Small intestine (tissue), 7 donors: ENCODE measurements around the gene C14orf93. TPM values are rescaled to one million over a fixed set of nuclear protein-coding genes. Genes with fewer than 3 reads are reported as not detected.

Source experiments
- DNase-seq, 2 donors: peaks; one replicate each; pipeline versions ENCODE4 v3.0.0 to v3.0.0-alpha.2; 2013
- FAIRE-seq: peaks from 2 replicates; lab custom pipeline; 2012; peaks lifted over from hg19 to GRCh38; lab: Jason Lieb, UNC
- H3K27ac ChIP-seq, 3 donors: one replicate each; pipeline ENCODE4 v1.5.1; 2013; ENCODE audit warnings: low read length in 2 of 3, mild to moderate bottlenecking in 2 of 3, control low read depth in 1 of 3, inconsistent platforms in 1 of 3, low read depth in 1 of 3, moderate library complexity in 1 of 3
- H3K27me3 ChIP-seq, 3 donors: one replicate each; pipeline ENCODE4 v1.6.1; 2013; ENCODE audit warnings: low read length in 3 of 3, inconsistent platforms in 1 of 3; ENCODE audit not compliant: control insufficient read depth in 3 of 3, insufficient read depth in 3 of 3
- H3K36me3 ChIP-seq, 3 donors: one replicate each; pipeline ENCODE4 v1.6.1; 2013; ENCODE audit warnings: low read length in 3 of 3, inconsistent platforms in 1 of 3, low read depth in 1 of 3, mild to moderate bottlenecking in 1 of 3, moderate library complexity in 1 of 3; ENCODE audit not compliant: control insufficient read depth in 3 of 3, insufficient read depth in 2 of 3
- H3K4me1 ChIP-seq, 3 donors: one replicate each; pipeline ENCODE4 v1.6.1; 2013; ENCODE audit warnings: low read length in 2 of 3, inconsistent platforms in 1 of 3, low read depth in 1 of 3, mild to moderate bottlenecking in 1 of 3, moderate library complexity in 1 of 3; ENCODE audit not compliant: control insufficient read depth in 3 of 3, insufficient read depth in 2 of 3
- H3K4me3 ChIP-seq, 3 donors: one replicate each; pipeline ENCODE4 v1.5.1; 2013; ENCODE audit warnings: low read length in 3 of 3, control low read depth in 1 of 3, inconsistent platforms in 1 of 3, low read depth in 1 of 3, mild to moderate bottlenecking in 1 of 3, moderate library complexity in 1 of 3
- H3K9me3 ChIP-seq, 2 donors: one replicate each; pipeline ENCODE4 v1.6.1; 2013; ENCODE audit warnings: low read depth in 1 of 2, low read length in 1 of 2; ENCODE audit not compliant: control insufficient read depth in 2 of 2, insufficient read depth in 1 of 2
- WGBS, 3 donors: extraction: QIAGEN DNeasy Blood & Tissue Kit; methylation state at CpG; one replicate each; pipeline ENCODE4 v1.1.7; 2013; 5-methylcytosine and 5-hydroxymethylcytosine counted together
- polyA plus RNA-seq, 4 donors: library from polyadenylated mRNA; stranded (reverse) in 3 of 4; unstranded in 1 of 4; fragments of 200-250 nt in 3 of 4; fragments of 120-200 nt in 1 of 4; gene quantifications; one replicate each; pipeline versions ENCODE4 v1.2.1 to v1.2.3, GENCODE V29; 2013
- donor health status: healthy with polysubstance abuse.
- donor health status: control.
- donor health status: control.
- donor health status: Bipolar disorder and iron deficiency.
- donor health status: healthy.

Gene C14orf93
- polyA plus RNA-seq, 4 donors = 4.9 to 17.0 (median 7.9) TPM

- H3K4me3 ChIP-seq = no peak overlapping the region
- no peak for FAIRE-seq
- no peaks in the 10 kb centered on the region for H3K27me3 ChIP-seq
- peak in 1 of 2 donors; percentile 27 for DNase-seq
- 26 to 66% (median 53%) methylated on average over 9 of the region's 9 CpGs for WGBS, 3 donors
- H3K36me3 ChIP-seq = peaks cover 0 to 18% (median 0%) of the 10 kb centered on the region in 3 donors
- H3K27ac ChIP-seq = no peak overlapping the region
- H3K9me3 ChIP-seq = no peaks in the 10 kb centered on the region
- no peaks in the 10 kb centered on the region for H3K4me1 ChIP-seq
Observed at GRCh38 chr14:22997676-22998323, 12.1 kb downstream of the C14orf93 start.

GRCh38 chr14:22996768-22997654, 12.9 kb downstream of the C14orf93 start:
- no peak for FAIRE-seq
- 73 to 82% (median 75%) methylated on average over 11 of the region's 11 CpGs for WGBS, 3 donors

GRCh38 chr14:22995889-22996625, 13.9 kb downstream of the C14orf93 start:
- Histone ChIP-seq H3K4me3 (no peak overlapping the region), H3K27ac (no peak overlapping the region), H3K4me1 (no peaks in the 10 kb centered on the region), H3K27me3 (no peaks in the 10 kb centered on the region), H3K36me3 (peaks cover 0 to 21% (median 0%) of the 10 kb centered on the region in 3 donors), H3K9me3 (no peaks in the 10 kb centered on the region)
- WGBS, 3 donors = 92 to 94% (median 92%) methylated on average over 9 of the region's 9 CpGs
- DNase-seq (no peak), FAIRE-seq (no peak)

More at GRCh38 chr14:22996768-22997654, 12.9 kb downstream of the C14orf93 start:
- Histone ChIP-seq H3K27ac (peak overlapping the region in 1 of 3 donors; percentile 7), H3K36me3 (peaks cover 0 to 18% (median 0%) of the 10 kb centered on the region in 3 donors), H3K9me3 (no peaks in the 10 kb centered on the region), H3K4me1 (no peaks in the 10 kb centered on the region), H3K4me3 (no peak overlapping the region), H3K27me3 (no peaks in the 10 kb centered on the region)
- DNase-seq = no peak

- DNase-seq = peak in 1 of 2 donors; percentile 48
- WGBS, 3 donors = 16 to 23% (median 23%) methylated on average over 4 of the region's 4 CpGs
Observed at GRCh38 chr14:22994762-22995275, 15.1 kb downstream of the C14orf93 start.

GRCh38 chr14:22993517-22993916, 16.4 kb downstream of the C14orf93 start:
- H3K36me3 ChIP-seq = peaks cover 0 to 21% (median 2%) of the 10 kb centered on the region in 3 donors
- FAIRE-seq = no peak

More at GRCh38 chr14:22994762-22995275, 15.1 kb downstream of the C14orf93 start:
- Histone ChIP-seq H3K4me3 (no peak overlapping the region), H3K36me3 (peaks cover 0 to 21% (median 0%) of the 10 kb centered on the region in 3 donors), H3K4me1 (no peaks in the 10 kb centered on the region), H3K9me3 (no peaks in the 10 kb centered on the region), H3K27ac (no peak overlapping the region), H3K27me3 (no peaks in the 10 kb centered on the region)
- FAIRE-seq = no peak

GRCh38 chr14:22991852-22992251, 18.1 kb downstream of the C14orf93 start:
- Histone ChIP-seq H3K36me3 (peaks cover 0 to 27% (median 2%) of the 10 kb centered on the region in 3 donors), H3K4me1 (no peaks in the 10 kb centered on the region), H3K9me3 (no peaks in the 10 kb centered on the region), H3K27ac (no peak overlapping the region), H3K4me3 (no peak overlapping the region), H3K27me3 (no peaks in the 10 kb centered on the region)
- DNase-seq (no peak), FAIRE-seq (no peak)
- 91 to 96% (median 93%) methylated on average over 8 of the region's 8 CpGs for WGBS, 3 donors

More at GRCh38 chr14:22993517-22993916, 16.4 kb downstream of the C14orf93 start:
- no peak overlapping the region for H3K27ac ChIP-seq
- H3K9me3 ChIP-seq = no peaks in the 10 kb centered on the region
- no peak for DNase-seq
- no peak overlapping the region for H3K4me3 ChIP-seq
- no peaks in the 10 kb centered on the region for H3K27me3 ChIP-seq
- no peaks in the 10 kb centered on the region for H3K4me1 ChIP-seq

- Histone ChIP-seq H3K27ac (no peak overlapping the region), H3K27me3 (no peaks in the 10 kb centered on the region), H3K4me1 (no peaks in the 10 kb centered on the region), H3K4me3 (no peak overlapping the region), H3K36me3 (peaks cover 0 to 19% (median 2%) of the 10 kb centered on the region in 3 donors), H3K9me3 (no peaks in the 10 kb centered on the region)
- no peak for DNase-seq
- FAIRE-seq = no peak
- WGBS, 3 donors = 82 to 87% (median 85%) methylated on average over 8 of the region's 8 CpGs
Observed at GRCh38 chr14:22987291-22987690, 22.7 kb downstream of the C14orf93 start.
